Sigmoid colon (tissue), 4 donors: ENCODE data around the gene EHMT1.

Source experiments
- POLR2A ChIP-seq, 2 donors: fragments of 450-650 bp; IDR thresholded peaks; one replicate each; pipeline ENCODE4 v1.6.1; 2016; ENCODE audit warnings: antibody characterized with exemption in 2 of 2, mild to moderate bottlenecking in 2 of 2, moderate library complexity in 2 of 2
- POLR2AphosphoS5 ChIP-seq, 4 donors: sonication (generic); formaldehyde crosslinking; IDR thresholded peaks; one replicate each; pipeline ENCODE4 v1.6.1; 2017; ENCODE audit warnings: antibody characterized with exemption in 4 of 4
- TF ChIP-seq, protein P1 (sequence below), 4 experiments: fragments of 450-650 bp in 3 of 4; fragments of 200-600 bp in 1 of 4; IDR thresholded peaks; one replicate each; pipeline ENCODE4 v1.5.1; 2016 to 2019; ENCODE audit warnings: antibody characterized with exemption in 4 of 4, mild to moderate bottlenecking in 3 of 4, moderate library complexity in 2 of 4

DNA sequence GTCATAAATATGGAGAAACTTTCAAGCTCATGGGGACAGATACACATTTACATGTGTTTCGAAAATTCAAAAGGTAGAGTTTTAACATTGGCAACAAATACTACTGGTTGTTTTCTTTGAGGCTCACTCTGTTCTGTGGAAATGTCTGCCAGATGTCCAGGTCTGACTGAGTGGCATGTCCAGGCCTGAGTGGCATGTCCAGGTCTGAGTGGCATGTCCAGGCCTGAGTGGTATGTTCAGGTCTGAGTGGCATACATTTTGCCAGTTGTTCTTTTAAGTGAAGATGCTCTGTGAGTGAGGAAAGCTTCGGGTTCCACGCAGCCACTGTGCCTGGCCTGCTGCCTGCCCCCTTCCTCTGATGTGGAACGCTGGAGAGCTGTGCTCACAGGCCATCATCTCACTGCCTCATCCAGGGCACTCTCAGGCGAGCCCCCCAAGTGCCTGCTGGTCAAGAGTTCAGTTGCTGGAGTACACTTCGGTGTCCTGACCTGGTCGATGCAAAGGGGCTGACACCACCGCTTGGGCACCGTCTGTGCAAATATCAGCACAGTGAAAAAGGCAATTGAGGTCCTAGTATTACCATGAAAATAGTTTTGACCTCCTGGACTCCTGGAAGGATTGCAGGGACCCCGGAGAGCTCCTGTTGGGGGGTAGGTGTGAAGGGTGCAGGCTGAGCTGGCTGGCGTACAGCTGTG is 89.9 kb downstream of the EHMT1 start:
- TF ChIP-seq POLR2A (IDR thresholded peaks at IDR 0.05) (no peak), POLR2AphosphoS5 (IDR thresholded peaks at IDR 0.05) (no peak)
- TF ChIP-seq, protein P1, sequence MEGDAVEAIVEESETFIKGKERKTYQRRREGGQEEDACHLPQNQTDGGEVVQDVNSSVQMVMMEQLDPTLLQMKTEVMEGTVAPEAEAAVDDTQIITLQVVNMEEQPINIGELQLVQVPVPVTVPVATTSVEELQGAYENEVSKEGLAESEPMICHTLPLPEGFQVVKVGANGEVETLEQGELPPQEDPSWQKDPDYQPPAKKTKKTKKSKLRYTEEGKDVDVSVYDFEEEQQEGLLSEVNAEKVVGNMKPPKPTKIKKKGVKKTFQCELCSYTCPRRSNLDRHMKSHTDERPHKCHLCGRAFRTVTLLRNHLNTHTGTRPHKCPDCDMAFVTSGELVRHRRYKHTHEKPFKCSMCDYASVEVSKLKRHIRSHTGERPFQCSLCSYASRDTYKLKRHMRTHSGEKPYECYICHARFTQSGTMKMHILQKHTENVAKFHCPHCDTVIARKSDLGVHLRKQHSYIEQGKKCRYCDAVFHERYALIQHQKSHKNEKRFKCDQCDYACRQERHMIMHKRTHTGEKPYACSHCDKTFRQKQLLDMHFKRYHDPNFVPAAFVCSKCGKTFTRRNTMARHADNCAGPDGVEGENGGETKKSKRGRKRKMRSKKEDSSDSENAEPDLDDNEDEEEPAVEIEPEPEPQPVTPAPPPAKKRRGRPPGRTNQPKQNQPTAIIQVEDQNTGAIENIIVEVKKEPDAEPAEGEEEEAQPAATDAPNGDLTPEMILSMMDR (IDR thresholded peaks at IDR 0.05), result no peak
